ENCODE measurements around the gene MCC. TPM values are rescaled to one million over a fixed set of nuclear protein-coding genes. Genes with fewer than 3 reads are reported as not detected.

MCC gene
- total and polyA plus RNA-seq, 2 donors (not counting 1 experiment from before 2014, with no cell fraction given) = 0.09 to 0.32 TPM

- Histone ChIP-seq H4K20me1 (ENCODE audit: control insufficient read depth, insufficient read depth, low read length, poor library complexity, severe bottlenecking) (no peaks in the 10 kb centered on the region), H3K9me3 (ENCODE audit: control extremely low read depth in 1 of 3, control insufficient read depth in 2 of 3, insufficient read depth in 1 of 3, low read length in 2 of 3) (no peaks in the 10 kb centered on the region), H3K79me2 (ENCODE audit: control insufficient read depth, insufficient read depth, low read length) (no peaks in the 10 kb centered on the region), H3K9ac (ENCODE audit: low read length) (no peak overlapping the region), H3K4me3 (ENCODE audit: control extremely low read depth in 1 of 5, extremely low read depth in 1 of 5, insufficient read depth in 1 of 5, low read depth in 2 of 5, low read length in 4 of 5) (no peak overlapping the region), H3K36me3 (replicated peaks in 1 of 2; ENCODE audit: control extremely low read depth in 1 of 2, control insufficient read depth in 1 of 2, extremely low read depth in 1 of 2, insufficient read depth in 2 of 2, low read length in 1 of 2) (no peaks in the 10 kb centered on the region), H3K4me2 (replicated peaks; ENCODE audit: low read depth, low read length, poor library complexity, severe bottlenecking) (no peak overlapping the region), H3K27me3 (replicated peaks in 1 of 4; ENCODE audit: control extremely low read depth in 1 of 4, control insufficient read depth in 3 of 4, insufficient read depth in 4 of 4, low read length in 3 of 4) (peaks cover 0 to 4% (median 0%) of the 10 kb centered on the region in 4 experiments), H3K27ac (ENCODE audit: low read length in 2 of 2) (no peak overlapping the region), H3K4me1 (ENCODE audit: control insufficient read depth in 2 of 2, insufficient read depth in 2 of 2, low read length in 2 of 2) (no peaks in the 10 kb centered on the region), H2AFZ (ENCODE audit: insufficient read depth, low read depth, low read length, poor library complexity, severe bottlenecking) (no peak overlapping the region)
- no peak for DNase-seq
- ChIA-PET CTCF (no interaction called here), POLR2A (no interaction called here)
- no peak overlapping the region for H3K4me3 Mint-ChIP-seq
- no peaks in the 10 kb centered on the region for H3K9me3 Mint-ChIP-seq (ENCODE audit: insufficient read depth)
- intact Hi-C loops (cut with micrococcal nuclease) = no loop called here
- 93% methylated on average over 11 of the region's 13 CpGs for WGBS (ENCODE audit: insufficient coverage)
- peaks cover 3% of the 10 kb centered on the region for H3K4me1 Mint-ChIP-seq
- peaks cover 10% of the 10 kb centered on the region for H3K27me3 Mint-ChIP-seq
- no peak overlapping the region for H3K27ac Mint-ChIP-seq
- no peak for ATAC-seq (ENCODE audit: low read depth)
- TF ChIP-seq EZH2 (IDR thresholded peaks at IDR 0.05; ENCODE audit: borderline replicate concordance, insufficient read depth, low read depth, low read length, poor library complexity, severe bottlenecking) = no peak
- no peak for TF ChIP-seq CTCF (IDR thresholded peaks at IDR 0.05)
Measured at GRCh38 chr5:113034182-113034773, 454.0 kb downstream of the MCC start.

GRCh38 chr5:113031557-113031956 lies 456.7 kb downstream of the MCC start:
- H3K4me1 ChIP-seq (ENCODE audit: control insufficient read depth in 2 of 2, insufficient read depth in 2 of 2, low read length in 2 of 2) = no peaks in the 10 kb centered on the region
- H3K4me3 ChIP-seq (ENCODE audit: control extremely low read depth in 1 of 5, extremely low read depth in 1 of 5, insufficient read depth in 1 of 5, low read depth in 2 of 5, low read length in 4 of 5) = no peak overlapping the region
- H3K9ac ChIP-seq (ENCODE audit: low read length) = no peak overlapping the region
- POLR2A ChIA-PET = no interaction called here
- CTCF ChIA-PET = no interaction called here
- no peaks in the 10 kb centered on the region for H4K20me1 ChIP-seq (ENCODE audit: control insufficient read depth, insufficient read depth, low read length, poor library complexity, severe bottlenecking)
- H3K9me3 ChIP-seq (ENCODE audit: control extremely low read depth in 1 of 3, control insufficient read depth in 2 of 3, insufficient read depth in 1 of 3, low read length in 2 of 3) = no peaks in the 10 kb centered on the region
- no peak for TF ChIP-seq CTCF (IDR thresholded peaks at IDR 0.05)
- H3K27me3 ChIP-seq (replicated peaks in 1 of 4; ENCODE audit: control extremely low read depth in 1 of 4, control insufficient read depth in 3 of 4, insufficient read depth in 4 of 4, low read length in 3 of 4) = no peaks in the 10 kb centered on the region
- H3K27ac Mint-ChIP-seq = no peak overlapping the region
- H3K4me3 Mint-ChIP-seq = no peak overlapping the region
- no peaks in the 10 kb centered on the region for H3K79me2 ChIP-seq (ENCODE audit: control insufficient read depth, insufficient read depth, low read length)
- H3K9me3 Mint-ChIP-seq (ENCODE audit: insufficient read depth) = no peaks in the 10 kb centered on the region
- peaks cover 3% of the 10 kb centered on the region for H3K4me1 Mint-ChIP-seq
- no peak for DNase-seq
- no peaks in the 10 kb centered on the region for H3K36me3 ChIP-seq (replicated peaks in 1 of 2; ENCODE audit: control extremely low read depth in 1 of 2, control insufficient read depth in 1 of 2, extremely low read depth in 1 of 2, insufficient read depth in 2 of 2, low read length in 1 of 2)
- H3K27ac ChIP-seq (ENCODE audit: low read length in 2 of 2) = no peak overlapping the region
- H3K4me2 ChIP-seq (replicated peaks; ENCODE audit: low read depth, low read length, poor library complexity, severe bottlenecking) = no peak overlapping the region
- ATAC-seq (ENCODE audit: low read depth) = no peak
- H3K27me3 Mint-ChIP-seq = no peaks in the 10 kb centered on the region
- intact Hi-C loops (cut with micrococcal nuclease) = no loop called here
- H2AFZ ChIP-seq (ENCODE audit: insufficient read depth, low read depth, low read length, poor library complexity, severe bottlenecking) = no peak overlapping the region
- 100% methylated on average over 1 of the region's 2 CpGs for WGBS (ENCODE audit: insufficient coverage)

Data from B cell (primary cell).